HG03103 (cell line): ENCODE results near the gene TP53RK.

Experiments used
- ATAC-seq: cut with Tn5 transposase; IDR thresholded peaks from one replicate; pipeline ENCODE4 v1.9.1; 2021; ENCODE audit warnings: low read depth; ENCODE audit not compliant: unreplicated experiment

The TP53RK gene

GRCh38 chr20:46708172-46708860, 19.1 kb upstream of the TP53RK start:
- no peak for ATAC-seq

- ATAC-seq, result no peak
These were observed 17.0 kb upstream of the TP53RK start for GRCh38 chr20:46706242-46706641.

GRCh38 chr20:46705378-46705729, 16.1 kb upstream of the TP53RK start:
- ATAC-seq, result no peak

GRCh38 chr20:46704714-46705377, 15.6 kb upstream of the TP53RK start:
- no peak for ATAC-seq

GRCh38 chr20:46703435-46703834, 14.2 kb upstream of the TP53RK start:
- no peak for ATAC-seq

GRCh38 chr20:46702447-46703203, 13.4 kb upstream of the TP53RK start:
- no peak for ATAC-seq

GRCh38 chr20:46701986-46702385, 12.7 kb upstream of the TP53RK start:
- ATAC-seq, result no peak

GRCh38 chr20:46701556-46701955, 12.3 kb upstream of the TP53RK start:
- ATAC-seq, result no peak

GRCh38 chr20:46701057-46701456, 11.8 kb upstream of the TP53RK start:
- no peak for ATAC-seq

GRCh38 chr20:46700481-46700880, 11.2 kb upstream of the TP53RK start:
- no peak for ATAC-seq

- no peak for ATAC-seq
These were observed 10.6 kb upstream of the TP53RK start for GRCh38 chr20:46699651-46700359.

GRCh38 chr20:46698788-46699187, 9.5 kb upstream of the TP53RK start:
- no peak for ATAC-seq

- ATAC-seq, result no peak
These were observed 7.6 kb upstream of the TP53RK start for GRCh38 chr20:46696791-46697279.

GRCh38 chr20:46695892-46696291, 6.6 kb upstream of the TP53RK start:
- no peak for ATAC-seq

- ATAC-seq, result no peak
These were observed 5.2 kb upstream of the TP53RK start for GRCh38 chr20:46694484-46694883.

- no peak for ATAC-seq
These were observed 2.0 kb upstream of the TP53RK start for GRCh38 chr20:46691196-46691595.

- no peak for ATAC-seq
These were observed 1.2 kb upstream of the TP53RK start for GRCh38 chr20:46690219-46691106.

GRCh38 chr20:46689754-46690085, 476 bp upstream of the TP53RK start:
- ATAC-seq, result no peak

- no peak for ATAC-seq
These were observed 828 bp downstream of the TP53RK start for GRCh38 chr20:46688151-46689081.
